ENCODE measurements around the gene RGS19.

RGS19 gene

GRCh38 chr20:64052326-64052722 lies 27.0 kb downstream of the RGS19 start:
- Histone ChIP-seq H3K9ac (ENCODE audit: low read length) (no peak overlapping the region), H3K79me1 (ENCODE audit: low read length) (no peaks in the 10 kb centered on the region), H2BK5ac (ENCODE audit: low read length) (no peak overlapping the region), H3K18ac (ENCODE audit: low read length) (no peak overlapping the region), H3K79me2 (ENCODE audit: control insufficient read depth, insufficient read depth, low read length) (no peaks in the 10 kb centered on the region), H3K4me3 (ENCODE audit: low read length) (no peak overlapping the region), H2BK15ac (replicated peaks; ENCODE audit: low read depth) (no peak overlapping the region), H3K23ac (ENCODE audit: low read length) (no peak overlapping the region), H4K8ac (ENCODE audit: low read depth, low read length) (no peak overlapping the region), H3K4ac (ENCODE audit: low read depth, low read length) (no peak overlapping the region), H4K5ac (ENCODE audit: low read length) (no peak overlapping the region), H3K56ac (ENCODE audit: low read length) (no peak overlapping the region), H2AK5ac (ENCODE audit: low read length) (no peak overlapping the region), H3K4me1 (ENCODE audit: control insufficient read depth, low read depth, low read length) (peaks cover 11% of the 10 kb centered on the region), H2BK120ac (ENCODE audit: low read depth, low read length) (no peak overlapping the region), H3K27ac (ENCODE audit: low read depth, low read length) (no peak overlapping the region), H3K4me2 (ENCODE audit: low read length) (no peak overlapping the region), H3K27me3 (ENCODE audit: insufficient read depth, low read length, poor library complexity) (peaks cover 8% of the 10 kb centered on the region), H3K36me3 (ENCODE audit: control insufficient read depth, insufficient read depth, low read length) (no peaks in the 10 kb centered on the region)
- no CpG with 5 or more reads among the region's 10 CpGs for WGBS (ENCODE audit: extremely low coverage, insufficient coverage, low lambda C conversion rate)
- no peak for DNase-seq

GRCh38 chr20:64051561-64052325 lies 27.6 kb downstream of the RGS19 start:
- no CpG with 5 or more reads among the region's 15 CpGs for WGBS (ENCODE audit: extremely low coverage, insufficient coverage, low lambda C conversion rate)
- no peak for DNase-seq
- no peaks in the 10 kb centered on the region for H3K79me1 ChIP-seq (ENCODE audit: low read length)
- no peak overlapping the region for H3K4me2 ChIP-seq (ENCODE audit: low read length)
- no peak overlapping the region for H3K56ac ChIP-seq (ENCODE audit: low read length)
- H3K36me3 ChIP-seq (ENCODE audit: control insufficient read depth, insufficient read depth, low read length): no peaks in the 10 kb centered on the region
- no peak overlapping the region for H4K5ac ChIP-seq (ENCODE audit: low read length)
- no peak overlapping the region for H3K4ac ChIP-seq (ENCODE audit: low read depth, low read length)
- H2BK120ac ChIP-seq (ENCODE audit: low read depth, low read length): no peak overlapping the region
- H3K79me2 ChIP-seq (ENCODE audit: control insufficient read depth, insufficient read depth, low read length): no peaks in the 10 kb centered on the region
- no peak overlapping the region for H2BK15ac ChIP-seq (replicated peaks; ENCODE audit: low read depth)
- H2AK5ac ChIP-seq (ENCODE audit: low read length): no peak overlapping the region
- H3K18ac ChIP-seq (ENCODE audit: low read length): no peak overlapping the region
- no peak overlapping the region for H3K9ac ChIP-seq (ENCODE audit: low read length)
- peaks cover 11% of the 10 kb centered on the region for H3K4me1 ChIP-seq (ENCODE audit: control insufficient read depth, low read depth, low read length)
- peaks cover 8% of the 10 kb centered on the region for H3K27me3 ChIP-seq (ENCODE audit: insufficient read depth, low read length, poor library complexity)
- H2BK5ac ChIP-seq (ENCODE audit: low read length): no peak overlapping the region
- H4K8ac ChIP-seq (ENCODE audit: low read depth, low read length): no peak overlapping the region
- no peak overlapping the region for H3K23ac ChIP-seq (ENCODE audit: low read length)
- no peak overlapping the region for H3K27ac ChIP-seq (ENCODE audit: low read depth, low read length)
- no peak overlapping the region for H3K4me3 ChIP-seq (ENCODE audit: low read length)

- H2AK5ac ChIP-seq (ENCODE audit: low read length): no peak overlapping the region
- no peak overlapping the region for H2BK15ac ChIP-seq (replicated peaks; ENCODE audit: low read depth)
- peaks cover 8% of the 10 kb centered on the region for H3K27me3 ChIP-seq (ENCODE audit: insufficient read depth, low read length, poor library complexity)
- H3K4me1 ChIP-seq (ENCODE audit: control insufficient read depth, low read depth, low read length): peaks cover 11% of the 10 kb centered on the region
- no peak overlapping the region for H3K27ac ChIP-seq (ENCODE audit: low read depth, low read length)
- no CpG with 5 or more reads among the region's 11 CpGs for WGBS (ENCODE audit: extremely low coverage, insufficient coverage, low lambda C conversion rate)
- DNase-seq: no peak
- H3K36me3 ChIP-seq (ENCODE audit: control insufficient read depth, insufficient read depth, low read length): no peaks in the 10 kb centered on the region
- H4K5ac ChIP-seq (ENCODE audit: low read length): no peak overlapping the region
- H3K79me2 ChIP-seq (ENCODE audit: control insufficient read depth, insufficient read depth, low read length): no peaks in the 10 kb centered on the region
- no peak overlapping the region for H4K8ac ChIP-seq (ENCODE audit: low read depth, low read length)
- H3K4me2 ChIP-seq (ENCODE audit: low read length): no peak overlapping the region
- no peak overlapping the region for H3K4me3 ChIP-seq (ENCODE audit: low read length)
- H3K18ac ChIP-seq (ENCODE audit: low read length): no peak overlapping the region
- no peak overlapping the region for H3K4ac ChIP-seq (ENCODE audit: low read depth, low read length)
- H2BK120ac ChIP-seq (ENCODE audit: low read depth, low read length): no peak overlapping the region
- no peak overlapping the region for H3K9ac ChIP-seq (ENCODE audit: low read length)
- H3K56ac ChIP-seq (ENCODE audit: low read length): no peak overlapping the region
- no peak overlapping the region for H2BK5ac ChIP-seq (ENCODE audit: low read length)
- H3K79me1 ChIP-seq (ENCODE audit: low read length): no peaks in the 10 kb centered on the region
- H3K23ac ChIP-seq (ENCODE audit: low read length): no peak overlapping the region
These were observed 28.3 kb downstream of the RGS19 start for GRCh38 chr20:64051033-64051452.

DNA sequence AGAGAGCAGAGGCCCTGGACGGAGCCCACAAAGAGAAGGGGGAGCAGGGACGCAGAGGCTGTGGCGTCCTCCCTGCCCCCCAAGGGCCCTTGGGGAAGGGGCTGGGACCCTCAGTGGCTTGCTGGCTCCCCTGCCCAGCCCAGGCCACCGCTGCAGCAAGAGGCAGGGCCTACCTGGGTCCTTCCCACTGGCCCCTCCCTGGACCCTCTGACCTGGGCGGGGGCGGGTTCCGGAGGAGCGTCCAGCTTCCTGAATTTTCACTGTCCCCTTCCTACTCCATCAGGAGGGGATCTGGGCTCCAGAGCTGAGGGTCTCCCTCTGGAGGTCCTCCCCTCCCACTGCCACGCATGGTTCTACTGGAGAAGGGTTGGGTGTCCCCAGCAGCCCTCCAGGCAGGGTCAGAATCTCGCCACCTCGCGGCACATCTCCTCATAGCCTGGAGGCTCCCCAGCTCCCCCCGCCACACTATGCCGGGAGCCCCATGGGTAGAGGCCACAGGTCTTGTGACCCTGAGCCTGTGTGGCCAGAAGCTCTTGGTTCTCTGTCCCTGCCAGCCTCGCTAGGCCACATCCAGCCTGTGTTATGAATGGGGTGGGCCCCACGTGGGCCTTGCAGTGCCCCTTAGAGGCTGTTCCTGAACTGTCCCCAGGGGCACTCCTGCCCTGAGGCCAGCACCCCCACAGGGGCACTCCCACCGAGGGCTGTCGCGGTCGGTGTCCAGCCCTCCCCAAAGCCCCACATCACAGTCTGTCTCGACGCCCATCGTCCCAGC lies 28.9 kb downstream of the RGS19 start:
- Histone ChIP-seq H3K56ac (ENCODE audit: low read length) (peak overlapping the region; percentile 2), H2AK5ac (ENCODE audit: low read length) (no peak overlapping the region), H2BK120ac (ENCODE audit: low read depth, low read length) (no peak overlapping the region), H3K18ac (ENCODE audit: low read length) (no peak overlapping the region), H4K8ac (ENCODE audit: low read depth, low read length) (no peak overlapping the region), H3K36me3 (ENCODE audit: control insufficient read depth, insufficient read depth, low read length) (no peaks in the 10 kb centered on the region), H3K27me3 (ENCODE audit: insufficient read depth, low read length, poor library complexity) (peaks cover 8% of the 10 kb centered on the region), H3K4me3 (ENCODE audit: low read length) (no peak overlapping the region), H3K23ac (ENCODE audit: low read length) (no peak overlapping the region), H3K4me1 (ENCODE audit: control insufficient read depth, low read depth, low read length) (peaks cover 13% of the 10 kb centered on the region), H4K5ac (ENCODE audit: low read length) (no peak overlapping the region), H2BK15ac (replicated peaks; ENCODE audit: low read depth) (no peak overlapping the region), H3K4ac (ENCODE audit: low read depth, low read length) (no peak overlapping the region), H3K27ac (ENCODE audit: low read depth, low read length) (no peak overlapping the region), H3K4me2 (ENCODE audit: low read length) (no peak overlapping the region), H2BK5ac (ENCODE audit: low read length) (no peak overlapping the region), H3K9ac (ENCODE audit: low read length) (no peak overlapping the region), H3K79me2 (ENCODE audit: control insufficient read depth, insufficient read depth, low read length) (no peaks in the 10 kb centered on the region), H3K79me1 (ENCODE audit: low read length) (no peaks in the 10 kb centered on the region)
- DNase-seq: no peak
- WGBS (ENCODE audit: extremely low coverage, insufficient coverage, low lambda C conversion rate): no CpG with 5 or more reads among the region's 23 CpGs

- Histone ChIP-seq H3K4me2 (ENCODE audit: low read length) (no peak overlapping the region), H3K27ac (ENCODE audit: low read depth, low read length) (no peak overlapping the region), H2BK15ac (replicated peaks; ENCODE audit: low read depth) (no peak overlapping the region), H3K9ac (ENCODE audit: low read length) (peak overlapping the region; percentile 16), H2BK120ac (ENCODE audit: low read depth, low read length) (no peak overlapping the region), H3K36me3 (ENCODE audit: control insufficient read depth, insufficient read depth, low read length) (no peaks in the 10 kb centered on the region), H4K5ac (ENCODE audit: low read length) (no peak overlapping the region), H3K79me1 (ENCODE audit: low read length) (no peaks in the 10 kb centered on the region), H3K18ac (ENCODE audit: low read length) (no peak overlapping the region), H2BK5ac (ENCODE audit: low read length) (no peak overlapping the region), H3K4ac (ENCODE audit: low read depth, low read length) (no peak overlapping the region), H3K56ac (ENCODE audit: low read length) (peak overlapping the region; percentile 25), H4K8ac (ENCODE audit: low read depth, low read length) (no peak overlapping the region), H3K4me1 (ENCODE audit: control insufficient read depth, low read depth, low read length) (peaks cover 13% of the 10 kb centered on the region), H3K23ac (ENCODE audit: low read length) (no peak overlapping the region), H3K27me3 (ENCODE audit: insufficient read depth, low read length, poor library complexity) (peaks cover 8% of the 10 kb centered on the region), H2AK5ac (ENCODE audit: low read length) (no peak overlapping the region), H3K79me2 (ENCODE audit: control insufficient read depth, insufficient read depth, low read length) (no peaks in the 10 kb centered on the region), H3K4me3 (ENCODE audit: low read length) (no peak overlapping the region)
- no peak for DNase-seq
- no CpG with 5 or more reads among the region's 16 CpGs for WGBS (ENCODE audit: extremely low coverage, insufficient coverage, low lambda C conversion rate)
These were observed 29.4 kb downstream of the RGS19 start for GRCh38 chr20:64049878-64050260.
